Activated naive CD4-positive, alpha-beta T cell treated with anti-CD3 and anti-CD28 coated beads, Interleukin-2, amount 50 U/mL, for 72 hours (primary cell): ENCODE results near the gene RAPGEF5. TPM values are rescaled to one million over a fixed set of nuclear protein-coding genes. Genes with fewer than 3 reads are reported as not detected.

ENCODE experiments used
- ATAC-seq, 2 donors: fragments of 150-1000 bp; cut with Tn5 transposase; 2 replicates each; pipeline ENCODE4 v1.10.0; 2021; ENCODE audit warnings: mild to moderate bottlenecking in 2 of 2, moderate library complexity in 2 of 2
- DNase-seq, 2 donors: peaks; one replicate each; pipeline ENCODE4 v3.0.0; 2021 to 2022; ENCODE audit warnings: low spot score in 2 of 2
- H3K27ac Mint-ChIP-seq, 2 donors: one replicate each; pipeline ENCODE4 v1.8.0; 2022; ENCODE audit warnings: mild to moderate bottlenecking in 2 of 2, mixed read lengths in 2 of 2
- H3K36me3 Mint-ChIP-seq, 2 donors: one replicate each; pipeline ENCODE4 v1.8.0; 2022; ENCODE audit warnings: mixed read lengths in 2 of 2
- H3K9me3 Mint-ChIP-seq, 2 donors: one replicate each; pipeline ENCODE4 v1.8.0; 2022; ENCODE audit warnings: mixed read lengths in 2 of 2
- total RNA-seq, 2 donors: library from RNA; stranded (reverse); gene quantifications; one replicate each; pipeline ENCODE4 v1.2.3, GENCODE V29; 2022

The RAPGEF5 gene
- total RNA-seq, 2 donors from 2014 or later: 0.23 to 0.53 TPM

GRCh38 chr7:22387583-22387982 is 30.6 kb upstream of the RAPGEF5 start:
- ATAC-seq (no peak), DNase-seq (no peak)
- Mint-ChIP-seq H3K9me3 (no peaks in the 10 kb centered on the region), H3K27ac (no peak overlapping the region), H3K36me3 (no peaks in the 10 kb centered on the region)

- ATAC-seq (no peak), DNase-seq (no peak)
- Mint-ChIP-seq H3K36me3 (no peaks in the 10 kb centered on the region), H3K9me3 (no peaks in the 10 kb centered on the region), H3K27ac (no peak overlapping the region)
Measured at GRCh38 chr7:22386865-22387264, 29.9 kb upstream of the RAPGEF5 start.

GRCh38 chr7:22386206-22386858 is 29.4 kb upstream of the RAPGEF5 start:
- DNase-seq (no peak), ATAC-seq (no peak)
- Mint-ChIP-seq H3K36me3 (no peaks in the 10 kb centered on the region), H3K27ac (no peak overlapping the region), H3K9me3 (no peaks in the 10 kb centered on the region)

- H3K27ac Mint-ChIP-seq: no peak overlapping the region
- ATAC-seq (no peak), DNase-seq (no peak)
- no peaks in the 10 kb centered on the region for H3K36me3 Mint-ChIP-seq
- H3K9me3 Mint-ChIP-seq: no peaks in the 10 kb centered on the region
Measured at GRCh38 chr7:22385326-22385725, 28.4 kb upstream of the RAPGEF5 start.

- H3K27ac Mint-ChIP-seq: no peak overlapping the region
- H3K9me3 Mint-ChIP-seq: no peaks in the 10 kb centered on the region
- DNase-seq (no peak), ATAC-seq (no peak)
- H3K36me3 Mint-ChIP-seq: no peaks in the 10 kb centered on the region
Measured at GRCh38 chr7:22380333-22380732, 23.4 kb upstream of the RAPGEF5 start.

- Mint-ChIP-seq H3K36me3 (no peaks in the 10 kb centered on the region), H3K9me3 (no peaks in the 10 kb centered on the region), H3K27ac (no peak overlapping the region)
- no peak for ATAC-seq
- no peak for DNase-seq
Measured at GRCh38 chr7:22378199-22378980, 21.4 kb upstream of the RAPGEF5 start.

- H3K27ac Mint-ChIP-seq: no peak overlapping the region
- ATAC-seq (no peak), DNase-seq (no peak)
Measured at GRCh38 chr7:22377703-22378102, 20.7 kb upstream of the RAPGEF5 start.

GRCh38 chr7:22375359-22376048 is 18.6 kb upstream of the RAPGEF5 start:
- Mint-ChIP-seq H3K9me3 (no peaks in the 10 kb centered on the region), H3K27ac (no peak overlapping the region), H3K36me3 (no peaks in the 10 kb centered on the region)
- ATAC-seq (no peak), DNase-seq (no peak)

More at GRCh38 chr7:22377703-22378102, 20.7 kb upstream of the RAPGEF5 start:
- no peaks in the 10 kb centered on the region for H3K9me3 Mint-ChIP-seq
- H3K36me3 Mint-ChIP-seq: no peaks in the 10 kb centered on the region

GRCh38 chr7:22373911-22374310 is 17.0 kb upstream of the RAPGEF5 start:
- no peaks in the 10 kb centered on the region for H3K36me3 Mint-ChIP-seq

GRCh38 chr7:22373388-22373787 is 16.4 kb upstream of the RAPGEF5 start:
- Mint-ChIP-seq H3K36me3 (no peaks in the 10 kb centered on the region), H3K27ac (no peak overlapping the region), H3K9me3 (no peaks in the 10 kb centered on the region)
- ATAC-seq (no peak), DNase-seq (no peak)

More at GRCh38 chr7:22373911-22374310, 17.0 kb upstream of the RAPGEF5 start:
- DNase-seq (no peak), ATAC-seq (no peak)
- Mint-ChIP-seq H3K9me3 (no peaks in the 10 kb centered on the region), H3K27ac (no peak overlapping the region)

GRCh38 chr7:22372863-22373262 is 15.9 kb upstream of the RAPGEF5 start:
- no peaks in the 10 kb centered on the region for H3K36me3 Mint-ChIP-seq
- ATAC-seq: no peak
- DNase-seq: no peak
- no peak overlapping the region for H3K27ac Mint-ChIP-seq
- no peaks in the 10 kb centered on the region for H3K9me3 Mint-ChIP-seq

GRCh38 chr7:22371878-22372277 is 14.9 kb upstream of the RAPGEF5 start:
- DNase-seq: no peak
- ATAC-seq: no peak
- Mint-ChIP-seq H3K9me3 (no peaks in the 10 kb centered on the region), H3K27ac (no peak overlapping the region), H3K36me3 (no peaks in the 10 kb centered on the region)

- DNase-seq (no peak), ATAC-seq (no peak)
- no peak overlapping the region for H3K27ac Mint-ChIP-seq
- no peaks in the 10 kb centered on the region for H3K9me3 Mint-ChIP-seq
- H3K36me3 Mint-ChIP-seq: no peaks in the 10 kb centered on the region
Measured at GRCh38 chr7:22364900-22365299, 7.9 kb upstream of the RAPGEF5 start.

GRCh38 chr7:22363756-22364422 is 6.9 kb upstream of the RAPGEF5 start:
- ATAC-seq (no peak), DNase-seq (no peak)
- Mint-ChIP-seq H3K36me3 (no peaks in the 10 kb centered on the region), H3K27ac (no peak overlapping the region), H3K9me3 (no peaks in the 10 kb centered on the region)

- DNase-seq (no peak), ATAC-seq (no peak)
- Mint-ChIP-seq H3K36me3 (no peaks in the 10 kb centered on the region), H3K27ac (no peak overlapping the region), H3K9me3 (no peaks in the 10 kb centered on the region)
Measured at GRCh38 chr7:22361795-22362194, 4.8 kb upstream of the RAPGEF5 start.

GRCh38 chr7:22361320-22361719 is 4.4 kb upstream of the RAPGEF5 start:
- Mint-ChIP-seq H3K27ac (no peak overlapping the region), H3K36me3 (no peaks in the 10 kb centered on the region), H3K9me3 (no peaks in the 10 kb centered on the region)
- ATAC-seq: no peak
- DNase-seq: no peak
